HG02885 (cell line): ENCODE data around the gene NFYB.
"Not testable (repeated sequence)": the region's sequence is repeated elsewhere in the genome, so short reads cannot be mapped to it uniquely, and the experiment has no call there.

Source experiments
- ATAC-seq: cut with Tn5 transposase; IDR thresholded peaks from one replicate; pipeline ENCODE4 v1.9.1; 2021; ENCODE audit warnings: mild to moderate bottlenecking; ENCODE audit not compliant: unreplicated experiment, poor library complexity

The NFYB gene

DNA sequence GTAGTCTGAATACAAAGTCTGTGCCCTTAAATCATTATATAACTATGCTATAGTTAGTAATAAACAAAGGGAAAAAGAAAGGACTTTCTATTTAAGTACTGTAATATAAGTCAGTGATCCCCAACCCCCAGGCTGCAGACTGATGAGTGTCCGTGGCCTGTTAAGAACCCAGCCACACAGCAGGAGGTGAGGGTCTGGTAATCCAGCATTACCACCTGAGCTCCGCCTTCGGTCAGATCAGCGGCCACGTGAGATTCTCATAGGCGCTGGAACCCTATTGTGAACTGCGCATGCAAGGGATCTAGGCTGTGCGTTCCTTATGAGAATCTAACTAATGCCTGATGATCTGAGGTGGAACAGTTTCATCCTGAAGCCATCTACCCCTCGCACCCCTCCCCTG, 15.7 kb downstream of the NFYB start:
- no peak for ATAC-seq

DNA sequence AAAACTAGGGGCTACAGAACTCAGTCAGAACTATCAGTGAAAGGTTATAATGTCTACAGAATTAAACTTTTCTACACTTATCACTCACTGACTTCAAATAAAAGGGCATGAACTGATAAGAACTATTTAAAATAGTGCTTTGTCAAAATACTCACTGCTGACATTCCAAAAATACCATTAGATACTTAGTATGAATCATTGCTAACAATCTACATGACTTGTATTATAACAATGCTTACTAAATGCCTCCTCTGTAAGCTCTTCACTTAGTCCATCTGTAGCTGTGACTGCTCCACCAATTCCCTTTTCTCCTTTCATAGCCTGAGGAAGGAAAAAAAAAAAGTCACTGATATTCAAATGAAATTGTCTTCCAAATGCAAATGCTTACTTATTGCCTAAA, 17.0 kb downstream of the NFYB start:
- no peak for ATAC-seq

DNA sequence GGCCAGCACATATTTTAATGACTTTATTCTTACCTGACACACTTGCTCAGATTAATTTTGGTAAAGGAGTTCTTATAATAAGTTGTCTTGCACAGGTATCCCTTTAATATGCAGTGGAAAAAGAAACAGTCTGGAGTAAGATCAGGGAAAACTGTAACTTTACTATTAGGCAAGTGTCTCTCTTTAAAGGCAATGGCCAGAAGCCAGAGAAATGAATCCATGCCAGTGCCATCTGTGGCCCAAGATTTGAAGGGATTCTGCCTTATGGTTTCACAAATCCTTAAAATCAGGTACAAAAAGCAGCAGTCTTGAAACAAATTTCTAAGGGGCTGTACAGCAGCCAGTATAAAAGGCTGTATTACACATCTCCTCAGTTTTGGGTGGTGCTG, 22.4 kb downstream of the NFYB start:
- no peak for ATAC-seq

GRCh38 chr12:104114834-104115586, 23.0 kb downstream of the NFYB start:
- not testable (repeated sequence) for ATAC-seq

DNA sequence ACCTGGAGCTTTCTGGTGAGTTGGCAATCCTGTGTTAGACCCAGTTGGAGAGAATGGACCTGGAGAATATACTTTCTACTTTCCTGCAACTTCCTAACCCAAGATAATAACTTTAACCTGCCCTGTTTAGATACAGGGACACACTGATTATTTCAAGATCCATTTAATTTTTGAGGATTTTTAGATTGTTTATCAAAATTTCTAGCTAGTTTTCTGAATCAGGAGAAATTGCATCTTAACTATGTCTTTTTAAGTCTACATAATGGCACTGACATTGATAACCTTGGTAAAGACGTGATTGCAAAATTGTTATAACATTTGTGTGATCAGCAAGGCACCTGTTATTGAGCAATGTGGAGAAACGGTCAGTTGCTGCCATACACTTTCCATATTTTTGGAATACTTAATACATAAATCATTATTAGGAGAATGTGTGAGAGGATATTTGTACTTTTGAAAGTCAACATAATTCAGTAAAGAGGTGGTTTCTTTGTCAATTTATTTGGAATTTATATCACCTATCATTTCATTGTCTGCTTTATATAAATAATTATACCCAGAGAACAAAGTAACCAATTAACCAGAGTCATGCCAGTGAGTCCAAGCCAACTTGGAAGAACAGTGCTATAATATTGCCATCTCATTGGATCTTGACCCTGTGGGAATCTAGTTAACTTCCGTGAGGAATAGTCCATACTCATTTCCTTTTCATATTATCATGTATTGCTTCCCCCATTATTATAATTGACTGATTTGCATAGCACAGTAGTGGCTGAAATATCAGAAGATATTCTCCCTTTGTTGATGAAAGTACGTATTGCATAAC, 28.4 kb downstream of the NFYB start:
- no peak for ATAC-seq

DNA sequence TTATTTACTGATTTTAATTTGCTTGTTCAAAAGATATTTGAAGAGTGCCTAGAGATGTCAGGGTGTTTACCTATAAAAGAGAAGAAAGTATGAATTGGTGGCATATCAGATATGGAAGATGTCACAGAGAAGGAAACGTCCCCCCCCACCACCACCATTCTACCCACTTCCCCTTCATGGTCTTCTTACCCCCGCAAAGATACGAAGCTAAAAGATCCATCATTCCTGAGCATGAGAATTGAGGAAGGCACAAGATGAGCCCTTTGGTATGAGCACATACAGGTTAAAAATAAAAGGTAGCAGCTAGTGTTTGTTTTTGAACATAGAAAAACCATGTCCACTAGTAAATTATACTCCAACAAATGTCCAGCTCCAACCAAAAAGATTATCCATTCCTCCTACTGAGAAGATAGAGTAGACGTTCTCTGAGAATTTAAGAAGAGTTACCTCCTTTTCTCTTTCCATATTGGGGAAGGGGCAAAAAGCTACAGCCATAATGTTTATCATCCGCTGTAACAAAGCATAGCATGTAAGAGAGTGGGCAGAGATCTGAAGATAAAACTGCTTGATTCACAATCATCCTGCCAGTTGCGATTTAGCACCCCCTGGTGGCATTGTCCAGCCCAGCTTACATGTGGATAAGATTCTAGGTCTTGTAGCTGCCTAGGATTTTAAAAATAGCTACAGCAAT, 29.1 kb downstream of the NFYB start:
- peak; percentile 48 for ATAC-seq

- ATAC-seq = no peak
Measured at GRCh38 chr12:104106965-104107364, 31.0 kb downstream of the NFYB start.

DNA sequence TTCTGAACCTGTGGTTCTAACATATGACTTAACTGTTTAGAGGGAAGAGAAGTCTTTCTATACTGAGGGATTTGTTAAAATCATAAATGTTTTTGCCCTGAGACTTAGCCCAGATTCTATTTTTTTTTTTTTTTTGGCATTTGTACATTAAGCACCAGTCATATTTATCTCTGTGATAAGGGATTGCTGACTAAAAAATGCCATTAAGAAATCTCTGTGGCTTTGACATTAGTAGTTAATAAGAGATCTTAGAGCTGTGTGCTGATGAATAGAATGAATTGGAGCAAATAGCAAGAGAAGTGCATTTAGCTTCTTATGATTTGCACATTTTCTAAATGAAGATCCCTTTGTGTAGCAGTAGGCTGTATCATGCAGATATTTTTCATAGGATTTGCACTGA, 32.5 kb downstream of the NFYB start:
- ATAC-seq = no peak

DNA sequence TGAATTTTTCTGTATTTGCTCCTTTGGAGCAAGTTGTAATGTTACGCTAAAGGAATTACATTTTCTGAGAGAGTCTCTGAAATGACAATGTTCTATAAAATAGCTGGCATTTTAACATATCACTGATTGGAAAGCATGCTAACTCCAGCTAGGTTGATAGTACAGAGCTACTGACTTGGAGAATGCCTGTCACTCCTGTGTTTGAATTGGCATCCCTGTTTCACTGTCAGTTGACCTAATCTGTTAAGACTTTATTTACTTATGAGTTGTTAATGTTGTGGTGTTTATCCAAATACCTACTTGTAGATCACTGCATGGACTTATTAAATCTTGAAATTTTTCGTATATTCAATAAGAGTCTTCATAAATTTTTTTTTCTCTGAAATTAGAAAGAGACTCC, 40.1 kb downstream of the NFYB start:
- no peak for ATAC-seq

DNA sequence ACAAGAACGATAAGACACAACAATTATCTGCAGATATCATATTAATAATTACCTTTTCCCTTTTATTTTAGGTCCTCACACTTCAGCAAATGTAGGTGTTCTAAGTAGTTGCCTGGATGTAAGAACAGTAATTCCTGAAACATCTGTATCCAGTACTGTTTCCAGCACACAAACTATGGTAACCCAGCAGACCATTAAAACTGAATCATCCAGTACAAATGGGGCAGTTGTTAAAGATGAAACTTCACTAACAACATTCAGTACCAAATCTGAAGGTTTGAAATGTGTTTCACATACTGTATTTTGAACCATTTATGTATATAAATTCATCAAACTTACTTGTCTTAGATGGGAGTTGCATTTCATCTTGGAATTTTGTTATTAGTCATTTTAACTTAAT, 42.7 kb downstream of the NFYB start:
- no peak for ATAC-seq

DNA sequence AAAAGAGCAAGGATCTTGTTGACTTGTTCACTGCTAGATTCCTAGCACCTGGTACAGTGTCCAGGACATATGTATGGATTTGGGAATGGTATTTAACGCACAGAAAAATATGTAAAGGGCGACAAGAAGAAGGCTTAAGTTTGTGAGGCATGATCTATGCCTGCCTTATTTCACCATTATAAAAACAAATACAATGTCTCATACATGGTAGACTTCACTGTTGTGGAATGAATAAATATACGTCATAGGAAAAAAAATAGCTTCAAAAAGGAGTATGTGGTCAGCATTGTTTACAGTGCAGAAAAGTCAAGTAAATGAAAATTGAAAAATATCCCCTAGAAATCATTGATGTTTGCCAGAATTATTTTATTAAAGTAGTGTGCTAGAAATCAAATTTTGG, 43.7 kb downstream of the NFYB start:
- ATAC-seq = no peak

DNA sequence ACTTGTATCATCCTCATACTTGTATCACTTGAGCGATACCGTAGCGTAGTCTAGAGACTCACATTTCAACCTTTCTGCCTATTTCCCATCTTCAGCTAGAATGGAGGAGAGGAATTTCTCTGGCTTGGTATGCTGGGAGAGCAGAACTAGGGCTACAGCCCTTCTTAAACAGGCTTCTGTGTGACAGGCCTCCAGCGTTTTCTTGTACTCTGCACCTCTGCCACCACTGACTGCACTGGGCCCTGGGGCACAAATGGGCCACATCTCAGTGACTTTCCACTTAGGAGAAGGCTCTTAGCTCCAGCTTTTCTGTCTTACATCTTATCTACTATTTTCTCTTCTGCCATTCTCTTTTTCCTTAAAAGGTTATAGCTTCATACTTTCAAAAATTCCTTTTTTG, 46.9 kb downstream of the NFYB start:
- ATAC-seq = no peak

- ATAC-seq = no peak
Measured at GRCh38 chr12:104090685-104091084, 47.3 kb downstream of the NFYB start.

GRCh38 chr12:104083769-104084475, 54.1 kb downstream of the NFYB start:
- ATAC-seq = peak; percentile 79

DNA sequence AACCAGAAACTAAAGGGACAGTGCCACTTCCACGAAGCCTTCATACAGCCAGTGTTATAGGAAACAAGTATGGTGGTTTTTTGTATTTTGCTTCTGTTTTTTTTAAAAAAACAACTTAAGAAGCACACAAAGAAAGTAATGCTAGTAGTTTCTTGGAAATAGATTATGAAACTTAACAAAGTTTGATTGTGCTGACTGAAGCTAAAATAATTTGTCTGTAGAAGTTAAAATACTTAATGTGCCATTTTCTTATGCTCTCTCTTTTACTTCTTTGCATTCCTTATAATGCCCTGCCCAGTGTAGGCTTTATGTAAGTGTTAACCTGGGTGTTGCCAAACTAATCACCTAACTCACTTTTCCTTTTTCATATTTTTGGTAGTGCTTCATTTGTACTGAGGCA, 57.2 kb downstream of the NFYB start:
- no peak for ATAC-seq

DNA sequence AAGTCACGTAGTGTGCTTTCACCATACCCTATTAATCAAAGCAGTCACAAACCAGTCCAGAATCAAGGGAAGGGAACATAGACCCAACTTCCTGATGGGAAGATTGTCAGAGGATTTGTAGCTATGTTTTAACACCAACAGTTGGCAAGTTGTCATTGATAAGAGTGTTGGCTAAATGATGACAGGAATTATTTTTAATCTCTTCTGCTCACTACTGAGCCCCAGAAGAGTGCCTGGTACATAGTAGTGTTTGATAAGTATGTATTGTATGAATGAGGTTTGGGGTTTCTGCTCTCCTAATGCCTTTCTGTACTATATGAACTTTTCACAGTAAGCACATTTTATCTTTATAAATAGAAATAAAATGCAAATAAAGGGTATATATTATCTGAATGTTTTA, 59.0 kb downstream of the NFYB start:
- no peak for ATAC-seq

DNA sequence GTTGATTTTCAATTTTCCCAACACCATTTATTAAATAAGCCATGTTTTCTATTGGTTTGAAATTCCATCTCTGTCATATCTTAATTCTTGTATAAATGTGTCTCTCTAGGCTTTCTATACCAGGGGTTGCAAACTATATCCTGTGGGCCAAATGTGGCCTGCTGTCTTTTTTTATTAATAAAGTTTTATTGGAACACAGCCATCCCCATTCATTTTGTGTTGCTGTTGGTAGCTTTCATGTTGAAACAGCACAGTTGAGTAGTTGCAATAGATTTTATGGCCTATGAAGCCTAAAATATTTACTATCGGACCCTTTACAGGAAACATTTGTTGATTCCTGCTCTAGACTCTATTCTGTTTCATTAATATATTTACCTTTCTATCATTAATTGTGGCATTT, 64.3 kb downstream of the NFYB start:
- ATAC-seq = no peak

GRCh38 chr12:104072099-104072498, 65.9 kb downstream of the NFYB start:
- no peak for ATAC-seq
